Inflammatory macrophage treated with lipopolysaccharide for 1 hour (primary cell): ENCODE measurements around the gene CFAP45.

ENCODE experiments used
- DNase-seq, 2 donors: peaks; one replicate each; pipeline ENCODE4 v3.0.0-alpha.2; 2020 to 2022

CFAP45 gene, protein sequence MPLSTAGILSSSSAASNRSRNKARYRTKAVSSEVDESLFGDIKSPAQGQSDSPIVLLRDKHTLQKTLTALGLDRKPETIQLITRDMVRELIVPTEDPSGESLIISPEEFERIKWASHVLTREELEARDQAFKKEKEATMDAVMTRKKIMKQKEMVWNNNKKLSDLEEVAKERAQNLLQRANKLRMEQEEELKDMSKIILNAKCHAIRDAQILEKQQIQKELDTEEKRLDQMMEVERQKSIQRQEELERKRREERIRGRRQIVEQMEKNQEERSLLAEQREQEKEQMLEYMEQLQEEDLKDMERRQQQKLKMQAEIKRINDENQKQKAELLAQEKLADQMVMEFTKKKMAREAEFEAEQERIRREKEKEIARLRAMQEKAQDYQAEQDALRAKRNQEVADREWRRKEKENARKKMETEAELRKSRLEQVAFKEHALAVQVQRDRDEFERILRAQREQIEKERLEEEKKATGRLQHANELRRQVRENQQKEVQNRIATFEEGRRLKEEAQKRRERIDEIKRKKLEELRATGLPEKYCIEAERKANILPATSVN

DNA sequence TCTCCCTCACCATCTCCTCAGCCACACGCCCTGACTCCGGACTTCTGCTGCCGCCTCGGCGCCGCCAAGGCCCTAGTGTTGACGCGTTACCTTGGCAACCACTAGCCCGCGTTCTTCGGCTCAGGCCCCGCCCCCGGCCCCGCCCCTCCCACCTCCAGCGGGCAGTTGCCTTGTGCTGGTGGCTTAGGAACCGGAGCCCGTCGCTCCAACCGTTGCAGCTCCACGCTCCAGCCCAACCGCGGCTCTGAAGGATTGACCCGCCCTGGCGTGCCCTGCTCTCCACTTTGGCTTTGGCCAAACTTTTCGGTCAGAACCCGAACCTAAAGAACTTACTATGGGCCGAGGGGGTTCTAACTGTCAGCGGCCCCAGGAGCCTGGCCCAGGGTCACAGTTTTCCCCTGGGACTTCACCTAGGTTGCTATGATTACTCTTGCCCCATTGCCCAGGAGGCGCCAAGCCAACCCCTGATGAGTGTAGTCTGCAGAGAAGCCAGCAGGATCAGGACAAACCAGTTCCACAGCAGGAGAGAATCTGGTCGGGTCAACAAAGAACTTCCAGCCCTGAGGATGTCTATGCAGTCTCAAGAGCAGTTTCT lies at the start of gene CFAP45:
Gene CFAP45, minus strand, starts transcription at position 80 of the 595 bp plus-strand sequence. Its CDS starts 67 bp downstream, at position 13.
- DNase-seq: peak; percentile 72 to 79

DNA sequence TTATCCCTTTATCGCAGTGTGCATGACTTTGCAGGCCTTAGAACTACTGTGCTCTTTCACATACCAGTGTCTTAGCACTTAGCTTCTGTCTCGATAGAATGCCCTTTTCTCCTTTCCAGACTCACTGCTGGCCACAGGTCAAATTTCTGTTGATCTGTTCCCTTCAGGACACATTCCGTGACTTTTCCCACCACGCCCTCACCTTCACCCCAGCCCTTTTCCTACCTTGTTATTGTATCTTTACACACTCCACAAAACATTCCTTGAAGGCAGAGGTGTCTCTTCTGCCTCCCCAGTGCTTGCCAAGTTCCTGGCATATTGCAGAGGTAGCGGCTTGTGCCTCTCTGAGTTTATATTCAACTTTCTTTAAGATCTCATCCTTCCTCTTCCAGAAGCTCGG lies 49.2 kb upstream of the CFAP45 start:
- no peak for DNase-seq

DNA sequence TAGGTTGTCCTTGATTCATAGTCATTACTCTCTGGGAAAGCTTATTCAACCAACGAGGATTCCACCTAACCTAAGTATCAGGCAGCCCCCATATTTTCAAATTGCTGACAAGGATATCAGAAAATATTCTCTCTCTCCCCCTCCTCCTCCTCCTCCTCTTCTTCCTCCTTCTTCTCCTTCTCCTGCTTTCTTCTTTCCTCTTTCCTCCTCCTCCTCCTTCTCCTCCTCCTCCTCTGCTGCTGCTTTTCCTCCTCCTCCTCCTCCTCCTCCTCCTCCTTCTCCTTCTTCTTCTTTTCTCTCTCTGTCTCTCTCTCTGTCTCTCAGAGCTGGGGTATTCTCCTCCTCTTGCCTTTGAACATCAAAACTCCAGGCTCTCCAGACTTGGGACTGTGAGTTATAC lies 48.0 kb upstream of the CFAP45 start:
- DNase-seq: no peak

DNA sequence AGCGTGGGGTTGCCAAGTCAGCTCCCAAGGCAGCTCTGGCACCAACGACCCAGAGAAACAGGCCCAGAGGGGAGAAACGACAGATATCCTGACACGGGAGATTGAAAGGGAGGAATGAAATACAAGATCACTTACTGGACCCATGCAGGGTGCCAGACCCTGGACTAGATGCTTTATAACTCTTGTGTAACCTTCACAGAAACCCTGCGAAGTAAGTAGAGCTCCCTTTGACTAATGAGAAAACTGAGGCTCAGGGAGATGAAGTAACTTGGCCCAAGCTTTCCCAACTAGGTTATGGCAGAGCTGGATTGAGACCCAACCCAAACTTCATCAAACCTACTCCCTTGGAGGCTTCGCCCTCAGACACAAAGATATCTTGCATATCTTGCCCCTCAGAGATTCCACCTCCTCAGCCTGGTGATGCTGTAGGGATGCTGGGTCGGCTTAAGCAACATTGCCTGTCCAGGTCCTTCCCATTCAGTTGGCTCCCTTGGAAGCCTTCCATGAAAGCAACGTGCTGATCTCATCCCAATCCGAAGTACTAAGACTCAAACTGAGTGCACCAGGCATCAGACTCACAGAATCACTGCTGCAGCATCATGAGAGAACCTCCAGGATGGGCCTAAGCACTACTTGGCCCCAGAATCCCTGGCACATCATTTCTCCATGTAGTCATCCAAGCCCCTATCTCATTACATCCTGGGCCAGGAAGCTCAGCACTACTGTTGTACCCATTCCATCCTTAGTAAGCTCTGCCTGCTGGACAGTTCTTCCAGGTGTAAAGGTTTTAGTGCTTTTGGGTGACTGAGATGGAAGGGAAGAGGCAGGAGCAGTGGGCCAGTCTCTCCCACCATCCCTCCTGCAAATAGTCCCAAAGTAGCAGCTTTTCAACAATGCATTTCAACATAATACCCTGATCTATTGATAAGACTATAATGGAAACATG lies 46.5 kb upstream of the CFAP45 start:
- no peak for DNase-seq

DNA sequence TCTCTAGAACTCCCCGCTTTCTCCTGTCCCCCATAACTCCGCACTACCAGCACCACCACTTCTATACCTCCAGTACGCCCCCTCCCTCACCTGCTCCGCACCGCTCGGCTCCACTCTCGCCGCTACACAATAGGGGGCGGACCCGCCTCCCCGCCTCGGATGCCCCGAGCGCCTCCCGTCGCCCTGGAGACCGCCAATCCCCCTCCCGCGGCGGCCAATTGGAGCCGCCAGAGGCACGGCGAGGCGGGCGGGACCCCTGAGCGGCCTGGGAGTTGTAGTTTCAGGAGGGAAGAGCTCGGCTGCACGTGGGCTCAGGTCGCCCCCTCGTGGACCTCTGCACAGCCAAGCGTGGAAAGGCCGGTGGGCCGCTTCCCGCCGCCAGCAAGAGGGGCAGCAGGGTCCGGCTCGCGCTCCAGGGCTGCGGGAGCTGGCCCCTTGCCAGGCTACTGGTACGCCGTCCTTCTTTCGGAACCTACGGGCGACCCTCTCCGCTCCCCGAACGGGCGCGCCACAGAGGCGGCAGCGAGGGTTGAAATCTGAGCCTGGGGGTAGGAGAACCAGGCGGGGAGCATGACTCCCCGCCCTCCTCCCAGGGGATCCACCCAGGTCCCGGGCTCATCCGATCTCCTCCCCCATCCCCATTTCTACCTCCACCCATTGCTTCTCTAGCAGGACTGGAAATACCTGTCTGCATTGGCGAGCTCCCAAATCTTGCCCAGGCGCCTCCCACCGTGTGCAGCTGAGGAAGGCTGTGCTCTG lies 45.7 kb upstream of the CFAP45 start, which contains the start of gene IGSF9:
Gene IGSF9, minus strand, starts transcription at position 131 of the 759 bp plus-strand sequence. CDS start 2,159 bp downstream, outside the sequence.
- DNase-seq: no peak

DNA sequence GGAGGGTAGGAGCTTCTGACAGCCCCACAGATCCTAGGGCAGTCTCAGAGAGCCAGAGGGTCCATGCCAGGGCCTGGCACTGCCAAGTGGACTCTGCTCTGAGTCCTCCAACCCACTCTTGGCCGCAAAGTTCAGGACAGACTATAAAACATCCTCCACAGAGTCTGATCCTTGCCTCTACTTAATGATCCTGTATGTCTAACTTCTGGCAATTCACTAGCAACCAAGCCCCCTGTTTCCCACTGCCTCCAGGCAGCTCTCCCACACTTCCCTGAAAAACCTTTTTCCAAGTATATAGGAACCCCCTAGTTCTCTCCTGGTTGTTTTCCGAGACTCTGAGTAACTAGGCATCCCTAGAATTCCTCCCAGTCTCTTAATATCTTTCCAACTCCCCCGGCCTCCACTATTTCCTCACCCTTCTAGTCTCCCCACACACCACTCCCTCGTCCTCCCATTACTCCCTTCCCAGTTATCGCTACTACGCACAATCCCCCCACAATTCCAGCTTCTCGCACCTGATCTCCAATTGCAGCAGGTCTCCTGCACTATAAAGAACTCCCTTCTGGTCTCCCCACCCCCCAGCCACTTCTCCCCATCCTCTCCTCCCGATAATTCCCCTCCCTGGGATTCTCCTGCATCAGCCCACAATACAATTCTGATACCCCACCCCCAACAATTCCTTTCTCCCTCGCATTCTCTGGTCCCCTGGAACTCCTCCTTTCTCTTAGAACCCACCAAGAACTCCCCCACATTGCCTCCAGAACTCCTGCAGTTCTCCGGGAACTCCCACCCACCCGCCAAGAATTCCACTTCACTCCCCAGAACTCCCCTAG lies 44.9 kb upstream of the CFAP45 start:
- DNase-seq: no peak

DNA sequence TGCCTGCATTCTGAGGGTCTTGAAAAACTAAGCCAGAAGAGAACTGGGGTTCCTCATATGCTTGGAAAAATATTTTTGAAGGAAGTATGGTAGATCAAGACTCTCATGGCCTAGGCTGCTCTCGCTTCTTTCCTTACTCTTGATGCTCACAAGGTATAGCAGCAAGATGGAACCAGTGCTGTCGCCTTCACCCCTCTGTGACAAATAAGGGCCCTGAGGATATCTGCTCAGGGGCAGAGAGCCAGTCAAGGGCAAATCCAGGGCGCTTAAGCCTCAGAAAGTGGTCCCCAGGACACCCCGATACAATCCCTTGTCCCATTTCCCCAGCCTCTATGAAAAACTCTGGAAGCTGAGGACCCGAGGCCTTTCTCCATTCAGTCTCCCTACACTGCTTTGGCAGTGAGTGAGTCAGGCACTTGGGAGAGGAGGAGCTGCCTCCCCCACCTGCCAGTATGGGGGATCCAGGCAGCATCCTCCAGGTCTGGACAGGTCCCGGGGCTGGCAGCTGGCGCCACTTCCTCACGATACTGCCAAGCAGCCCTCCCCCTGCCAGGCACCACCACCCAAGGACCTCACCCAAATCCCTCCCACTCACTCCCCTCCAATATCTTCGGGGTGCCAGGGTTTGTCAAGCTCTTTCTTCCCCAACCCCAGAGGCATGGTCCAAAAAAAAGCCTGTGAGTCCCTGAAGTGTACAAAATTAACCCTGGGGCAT lies 44.1 kb upstream of the CFAP45 start:
- no peak for DNase-seq

DNA sequence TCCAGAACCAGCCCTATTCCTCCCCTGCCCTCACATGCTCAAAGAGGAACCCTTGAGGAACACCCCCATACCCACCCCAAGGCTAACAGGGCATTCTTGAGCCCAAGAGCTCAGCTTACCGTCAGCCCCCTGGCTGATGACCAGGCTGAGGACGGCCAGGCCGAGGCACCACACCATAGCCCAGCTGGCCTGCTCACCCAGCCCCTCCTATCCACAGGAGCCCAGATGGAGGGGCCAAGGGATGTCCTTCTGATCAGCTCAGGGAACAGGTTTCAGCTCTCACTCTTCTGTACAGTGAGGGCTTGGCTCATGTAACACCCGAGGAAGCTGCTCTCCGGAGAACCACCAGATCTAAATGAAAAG lies 43.3 kb upstream of the CFAP45 start:
- no peak for DNase-seq

DNA sequence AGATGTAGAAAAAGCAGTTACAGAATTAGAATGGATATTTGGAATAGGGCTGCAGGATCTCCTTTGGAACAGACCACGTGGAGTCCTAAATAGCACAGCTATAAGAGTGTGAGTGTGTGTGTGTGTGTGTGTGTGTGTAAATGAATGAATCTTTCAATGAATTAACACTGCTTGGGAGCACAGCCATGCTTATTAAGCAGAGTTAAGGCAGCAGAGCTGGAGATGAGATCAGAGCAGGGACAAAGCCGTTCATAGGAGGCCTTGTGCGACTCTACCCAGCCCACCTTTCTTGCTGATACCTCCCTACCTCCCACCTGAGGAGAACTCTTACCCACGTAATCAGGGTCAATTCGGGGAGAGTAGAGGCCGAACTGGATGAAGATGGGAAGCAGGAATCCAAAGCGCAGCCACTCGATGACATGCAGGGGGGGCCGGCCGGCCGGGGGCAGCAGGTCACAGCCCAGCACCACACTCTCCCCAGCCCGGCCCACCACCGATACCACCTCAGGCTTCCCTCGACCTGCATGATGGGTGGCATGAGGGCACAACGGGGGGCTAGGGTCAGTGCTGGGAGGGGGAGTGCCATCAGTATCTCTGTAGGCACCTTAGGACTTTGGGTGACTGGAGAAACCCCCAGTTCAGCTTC lies 42.8 kb upstream of the CFAP45 start:
- DNase-seq: no peak

DNA sequence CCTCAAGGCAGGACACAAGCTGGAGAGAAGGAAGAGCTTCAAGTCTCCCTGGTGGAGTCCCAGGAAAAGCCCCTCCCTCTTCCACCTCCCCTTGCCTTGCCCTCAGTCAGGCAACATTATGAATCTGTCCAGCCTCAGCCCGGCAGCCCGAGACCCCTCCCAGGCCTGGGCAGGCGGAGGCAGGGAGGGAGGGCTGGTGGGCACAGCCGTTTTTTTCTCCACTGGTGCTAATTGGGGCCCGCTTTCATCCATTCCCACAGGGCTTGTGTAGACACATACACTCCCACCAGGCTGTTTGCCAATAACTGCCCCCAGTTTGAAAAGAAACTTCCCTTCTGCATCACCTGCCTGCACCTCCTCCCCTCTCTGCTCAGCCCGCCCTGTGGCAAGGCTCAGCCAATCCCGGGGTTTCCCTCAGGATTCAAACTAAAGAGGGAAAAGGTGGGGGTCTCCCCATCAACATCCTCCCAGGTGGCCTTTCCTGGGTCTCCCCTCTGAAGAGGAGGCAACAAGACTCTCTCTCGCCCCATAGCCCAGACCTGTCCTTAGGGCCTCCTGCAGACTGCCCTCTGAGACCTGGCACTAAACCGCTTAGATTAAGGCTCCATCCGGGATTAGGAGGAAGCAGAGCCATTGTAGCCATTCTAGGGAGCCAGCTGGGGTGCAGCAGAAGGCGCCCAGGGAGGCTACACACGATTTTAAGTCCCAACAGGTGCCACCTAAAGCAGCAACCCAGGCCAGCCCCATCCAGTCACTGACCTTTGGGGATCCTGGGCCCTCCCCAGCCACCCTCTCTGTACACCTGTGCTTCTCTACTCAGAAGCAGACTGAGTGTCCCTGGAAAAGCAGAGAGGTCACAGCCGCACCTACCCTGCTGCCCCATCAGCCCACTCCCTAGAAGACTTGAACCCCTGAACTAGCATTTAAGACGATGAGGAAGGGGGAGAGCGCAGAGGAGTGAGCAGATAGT lies 41.9 kb upstream of the CFAP45 start:
- no peak for DNase-seq

DNA sequence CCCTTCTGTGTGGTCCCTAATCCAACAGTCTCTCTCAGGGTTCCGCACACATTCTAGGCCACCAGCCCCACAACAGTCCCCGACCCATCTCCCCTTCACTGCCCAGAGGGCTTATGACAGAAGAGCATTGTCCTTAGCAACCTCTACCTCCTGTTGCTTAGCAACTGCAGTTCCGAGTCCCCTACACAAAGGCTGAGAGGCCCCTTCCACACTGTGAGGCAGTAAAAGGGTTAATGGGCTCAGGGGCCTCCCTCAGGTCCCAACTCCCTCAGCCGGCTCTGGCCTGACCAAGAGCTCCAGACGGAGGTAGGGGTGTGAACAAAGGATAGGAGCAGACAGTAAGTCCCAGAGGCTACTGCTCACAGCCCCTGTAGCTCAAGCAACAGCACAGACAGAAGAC lies 41.2 kb upstream of the CFAP45 start:
- no peak for DNase-seq

DNA sequence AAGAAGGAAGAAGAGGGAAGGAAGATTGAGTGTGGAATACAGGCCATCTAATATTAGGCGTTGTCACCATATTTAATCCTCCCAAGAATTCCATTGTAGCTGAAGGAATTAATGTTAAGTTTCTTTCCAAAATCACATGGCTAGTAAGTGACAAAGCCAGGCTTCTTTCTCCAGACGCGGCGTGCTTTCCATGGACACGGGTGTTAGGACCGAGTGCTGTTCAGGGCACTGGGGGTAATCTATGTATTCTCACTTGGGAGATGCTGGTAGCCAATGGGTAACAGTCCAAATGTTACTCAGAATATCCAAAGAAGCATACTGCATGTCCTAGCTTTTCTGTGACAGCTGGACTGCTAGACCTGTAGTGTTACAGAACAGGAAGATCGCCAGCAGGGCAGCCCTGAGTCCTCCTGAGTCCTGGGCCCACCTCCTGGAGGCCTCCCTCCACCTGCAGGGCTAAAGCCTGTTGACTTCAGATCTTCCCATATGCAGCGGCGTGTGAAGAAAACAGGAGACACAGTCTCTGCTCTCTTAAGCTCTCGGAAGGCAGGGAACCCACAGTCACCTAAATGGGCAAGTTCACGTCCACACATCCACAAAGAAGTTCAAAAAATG lies 40.1 kb upstream of the CFAP45 start:
- DNase-seq: no peak

DNA sequence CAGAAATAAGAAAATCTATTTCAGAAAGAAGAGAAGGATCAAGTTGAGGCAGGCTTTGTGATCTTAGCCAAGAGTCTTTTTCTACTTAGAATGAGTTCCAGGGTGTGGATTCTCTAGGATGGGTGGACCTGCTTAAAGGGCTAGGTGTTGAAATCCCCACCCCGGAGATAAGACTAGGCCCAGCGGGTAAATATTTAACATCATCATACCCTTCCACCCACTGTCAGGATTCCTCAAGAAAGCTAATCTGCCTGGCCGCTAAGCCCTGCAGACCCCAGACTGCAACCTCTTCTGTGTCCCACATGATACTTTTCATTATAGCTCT lies 39.7 kb upstream of the CFAP45 start:
- no peak for DNase-seq

DNA sequence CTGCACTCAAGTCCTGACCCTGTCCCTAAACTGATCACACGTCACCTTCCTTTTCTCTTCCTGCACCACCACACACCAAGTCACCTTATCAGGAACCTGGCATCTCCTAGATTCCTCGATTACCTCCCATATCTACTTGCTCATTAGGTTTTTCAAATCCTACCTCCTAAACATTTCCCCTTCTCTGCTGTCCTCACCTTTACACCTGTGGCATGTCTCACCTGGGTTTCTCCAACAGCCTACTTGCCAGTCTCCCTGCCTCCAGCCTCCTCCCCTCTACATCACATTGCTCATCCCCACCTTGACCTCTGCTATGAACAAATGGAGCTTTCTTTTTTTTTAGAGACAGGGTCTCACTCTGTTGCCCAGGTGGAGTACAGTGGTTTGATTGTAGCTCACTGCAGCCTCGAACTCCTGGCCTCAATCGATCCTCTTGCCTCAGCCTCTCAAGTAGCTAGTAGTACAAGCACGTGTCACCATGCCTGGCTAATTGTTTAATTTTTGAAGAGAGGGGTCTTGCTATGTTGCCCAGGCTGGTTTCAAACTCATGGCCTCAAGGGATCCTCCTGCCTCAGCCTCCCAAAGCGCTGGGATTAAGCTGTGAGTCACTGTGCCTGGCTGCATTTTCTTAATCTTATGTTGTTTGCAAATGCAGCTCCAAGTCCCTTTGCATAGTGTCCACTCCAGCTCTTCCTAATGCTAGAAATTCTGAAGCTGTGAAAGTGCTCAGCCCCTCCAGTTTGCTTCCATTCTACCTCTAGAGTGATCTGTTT lies 39.1 kb upstream of the CFAP45 start:
- DNase-seq: no peak

DNA sequence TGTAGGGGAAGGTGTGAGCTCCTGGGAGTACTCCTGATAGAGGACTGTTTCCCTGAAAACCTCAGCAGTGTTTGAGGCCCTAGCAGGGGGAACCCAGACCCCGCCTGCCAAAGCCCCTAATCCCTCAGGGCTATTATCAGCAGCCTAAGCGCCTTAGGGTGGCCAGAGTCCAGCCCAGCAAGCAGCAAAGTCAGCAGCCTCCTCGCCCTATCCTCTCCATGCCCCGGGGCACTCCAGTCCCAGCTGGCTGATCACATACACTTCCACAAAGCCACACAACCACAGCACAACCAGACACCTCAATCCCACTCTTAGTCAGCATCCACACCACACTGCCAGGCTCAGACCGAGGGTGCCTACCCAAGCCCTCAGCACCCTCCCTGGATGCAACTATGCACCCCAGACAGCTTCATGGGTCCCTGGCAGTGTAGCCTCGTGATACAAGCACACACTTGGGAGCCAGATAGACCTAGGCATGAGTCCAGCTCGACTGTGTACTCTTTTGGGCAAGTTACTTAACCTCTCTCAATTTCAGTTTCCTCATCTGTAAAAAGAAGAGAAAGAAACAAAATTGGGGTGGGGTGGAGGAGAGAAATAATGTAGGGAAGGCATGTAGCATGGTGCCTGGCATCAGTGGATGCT lies 38.4 kb upstream of the CFAP45 start:
- DNase-seq: no peak

DNA sequence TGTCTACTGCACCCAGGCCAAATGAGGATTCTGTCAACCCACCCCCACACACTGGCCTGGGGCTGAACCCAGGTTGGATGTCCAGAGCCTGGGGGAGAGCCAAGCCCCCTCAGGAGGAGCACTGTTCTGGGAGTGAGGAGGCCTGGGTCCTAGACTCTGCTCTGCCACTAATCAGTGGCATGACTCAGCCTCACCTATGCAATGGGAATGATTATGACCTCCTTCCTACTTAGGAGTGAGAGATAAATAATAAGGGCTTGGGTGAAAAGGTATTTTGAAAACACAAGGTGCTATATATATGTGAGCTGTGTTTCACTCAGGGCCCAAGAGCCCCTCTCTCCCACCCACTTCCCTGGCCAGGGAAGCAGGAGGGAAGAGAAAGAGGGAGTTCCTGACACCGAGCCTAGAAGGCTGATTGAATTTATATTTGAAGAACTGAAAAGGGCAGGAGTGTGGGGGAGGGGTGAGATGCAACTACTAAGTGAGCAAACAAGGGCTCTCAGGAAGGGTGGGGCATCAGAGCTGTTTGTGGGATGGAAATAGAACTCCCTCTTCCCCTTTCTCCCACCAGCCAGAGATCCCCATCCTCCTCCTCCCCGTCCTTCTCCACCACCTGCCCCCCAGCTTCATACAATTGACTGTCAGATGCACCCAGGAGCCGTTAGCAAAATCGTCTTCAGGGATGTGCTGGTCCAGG lies 37.2 kb upstream of the CFAP45 start:
- peak; percentile 20 to 36 for DNase-seq
